ENCODE measurements around the gene C14orf180.
"Not testable (repeated sequence)": the region's sequence is repeated elsewhere in the genome, so short reads cannot be mapped to it uniquely, and the experiment has no call there.

Gene C14orf180

GRCh38 chr14:104624939-104625338 is 45.4 kb downstream of the C14orf180 start:
- DNase-seq = no peak

GRCh38 chr14:104632781-104633180 is 53.2 kb downstream of the C14orf180 start:
- no peak for DNase-seq

DNA sequence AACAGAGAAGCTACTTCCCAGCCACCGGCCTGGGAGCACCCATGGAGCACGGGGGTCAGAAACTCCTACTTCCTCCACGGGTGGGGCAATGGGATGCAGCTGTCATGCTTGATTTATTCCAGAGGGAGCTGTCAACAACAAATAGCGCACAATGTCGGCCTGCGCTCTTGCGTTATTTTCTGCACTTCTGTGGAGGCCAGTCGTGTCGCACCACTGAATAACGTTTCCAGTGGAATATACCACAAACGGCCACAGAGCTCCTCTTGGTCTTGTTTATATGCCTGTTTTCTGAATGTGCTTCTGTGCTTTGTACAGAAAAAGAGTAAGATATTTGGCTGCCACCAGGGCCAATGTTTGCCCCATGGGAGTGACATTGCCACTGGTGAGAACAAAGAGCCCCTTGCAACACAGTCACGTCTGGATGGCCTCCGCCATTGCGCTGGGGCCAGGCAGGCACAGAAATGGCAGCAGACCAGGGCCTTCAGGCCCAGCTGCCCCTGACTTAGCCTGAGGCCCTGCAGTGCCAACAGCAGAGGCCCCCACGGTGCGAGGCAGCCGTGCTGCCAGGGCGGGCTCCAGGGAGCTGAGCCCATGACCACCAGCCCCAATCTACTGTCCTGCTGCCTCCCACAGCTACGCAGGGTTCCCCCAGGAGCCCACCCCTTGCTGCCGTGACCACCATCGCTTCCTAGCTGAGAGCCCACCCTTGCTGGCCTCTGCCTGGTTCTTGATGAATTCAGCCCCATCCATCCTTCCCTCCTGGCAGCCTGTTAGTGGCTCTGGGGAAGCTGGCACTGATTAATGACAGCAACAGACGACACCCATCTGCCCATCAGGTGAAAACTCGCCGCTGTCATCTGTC is 53.9 kb downstream of the C14orf180 start:
- DNase-seq = no peak

GRCh38 chr14:104634138-104634760 is 54.7 kb downstream of the C14orf180 start:
- no peak for DNase-seq

DNA sequence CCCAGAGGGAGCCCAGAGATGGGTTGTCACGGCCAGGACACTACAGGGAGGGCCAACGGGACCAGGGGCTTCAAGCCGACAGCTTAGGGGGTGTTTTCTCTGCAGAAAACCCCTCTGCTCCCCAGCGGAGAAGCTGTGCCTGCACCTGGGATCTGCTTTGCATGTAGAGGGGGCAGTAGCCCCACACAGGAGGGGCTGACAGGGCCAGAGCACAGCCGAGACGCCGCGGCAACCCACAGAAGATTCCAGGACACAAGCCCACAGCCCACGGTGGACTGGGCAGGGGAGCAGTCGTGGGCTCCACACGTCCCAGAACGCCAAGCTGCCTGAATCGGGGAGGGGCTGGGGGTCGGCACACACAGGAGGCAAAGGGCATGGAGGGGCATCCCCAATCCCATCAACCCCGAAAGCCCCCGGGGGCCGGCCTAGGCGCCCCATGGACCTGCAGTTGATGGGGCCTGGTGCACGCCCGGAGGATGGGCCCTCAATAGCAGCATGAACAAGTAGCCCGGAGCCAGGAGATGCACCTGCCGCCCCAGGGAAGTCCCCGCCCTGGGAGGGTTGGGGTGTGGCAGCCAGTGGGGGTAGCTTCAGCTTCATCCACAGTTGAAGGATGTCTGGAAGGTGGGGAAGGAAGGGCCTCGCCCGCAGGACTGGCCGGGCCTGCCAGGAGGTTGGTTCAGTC is 55.5 kb downstream of the C14orf180 start:
- no peak for DNase-seq

DNA sequence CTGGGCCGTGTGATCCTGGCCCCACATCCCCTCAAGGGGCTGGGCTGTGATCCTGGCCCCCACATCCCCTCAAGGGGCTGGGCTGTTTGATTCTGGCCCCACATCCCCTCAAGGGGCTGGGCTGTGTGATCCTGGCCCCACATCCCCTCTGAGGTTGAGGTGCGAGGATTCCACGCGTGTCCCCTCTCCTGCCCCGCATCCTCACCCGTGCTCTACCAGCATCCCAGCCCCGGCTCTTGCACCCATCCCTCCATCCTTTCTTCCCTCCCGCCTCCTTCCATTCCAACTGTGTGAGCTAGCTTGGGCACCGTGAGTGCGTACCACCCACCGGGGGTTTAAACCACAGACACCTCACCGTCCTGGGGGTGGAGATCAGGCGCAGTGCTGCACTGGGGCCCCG is 56.2 kb downstream of the C14orf180 start:
- no peak for DNase-seq

DNA sequence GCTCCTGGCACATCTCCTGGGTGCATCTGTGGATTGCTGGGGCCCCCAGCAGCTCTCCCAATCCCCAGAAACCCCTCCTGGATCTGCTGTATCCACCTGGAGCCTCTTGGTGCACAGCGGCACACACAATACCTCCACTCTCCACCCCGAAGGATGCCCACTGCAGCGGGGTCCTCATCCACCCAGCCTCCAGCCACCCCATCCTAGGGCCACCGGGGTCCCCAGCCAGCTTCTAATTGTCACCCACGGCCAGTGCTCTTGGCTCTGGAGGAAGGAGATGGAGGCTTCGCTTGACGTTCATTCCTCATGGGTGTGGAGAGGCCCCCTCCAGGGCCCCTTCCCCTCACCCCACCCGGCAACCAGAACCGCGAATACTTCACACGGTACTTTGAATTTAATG is 56.6 kb downstream of the C14orf180 start:
- no peak for DNase-seq

- DNase-seq = not testable (repeated sequence)
Observed at GRCh38 chr14:104636846-104637545, 57.4 kb downstream of the C14orf180 start.

- DNase-seq = no peak
Observed at GRCh38 chr14:104637546-104638003, 58.0 kb downstream of the C14orf180 start.

DNA sequence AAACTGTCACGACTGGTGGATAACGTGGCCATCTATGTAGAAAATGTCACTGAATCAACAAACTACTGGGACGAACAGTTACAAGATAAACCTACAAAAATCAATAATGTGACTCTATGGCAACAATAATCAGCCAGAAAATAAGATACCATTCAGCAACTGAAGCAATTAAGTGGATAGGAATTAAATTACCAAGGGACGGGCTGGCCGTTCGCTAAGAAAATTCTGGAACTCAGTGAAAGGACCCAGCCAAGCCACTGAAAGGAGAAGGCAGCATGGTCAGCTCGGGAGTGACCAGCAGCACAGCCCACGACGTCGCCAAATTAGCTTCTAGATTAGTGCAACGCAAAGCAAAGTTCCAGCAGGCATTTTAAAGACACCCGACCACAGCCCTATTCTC is 58.6 kb downstream of the C14orf180 start:
- DNase-seq = no peak

GRCh38 chr14:104638927-104639450 is 59.4 kb downstream of the C14orf180 start:
- no peak for DNase-seq

DNA sequence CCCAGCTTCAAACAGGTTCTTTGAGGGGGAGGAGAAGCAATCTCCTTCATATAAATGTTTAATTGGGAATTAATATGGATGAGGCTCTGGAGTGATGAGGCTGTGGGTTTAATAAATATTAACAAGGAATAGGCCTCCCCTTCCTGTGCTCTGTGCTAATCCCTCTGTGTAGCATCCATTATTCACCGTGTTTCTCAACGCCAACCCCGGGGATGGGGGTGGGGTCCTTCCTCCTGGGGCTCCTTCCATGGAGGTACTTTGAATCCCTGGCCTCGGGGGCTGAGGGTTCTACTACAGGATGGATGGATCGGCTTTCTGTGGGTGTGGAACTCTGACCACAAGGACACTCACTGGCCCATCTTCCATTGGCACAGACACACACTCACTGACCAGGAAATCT is 59.9 kb downstream of the C14orf180 start:
- no peak for DNase-seq

Data from Kasumi-1 (cell line).